Activated naive CD4-positive, alpha-beta T cell treated with anti-CD3 and anti-CD28 coated beads, Interleukin-2, amount 50 U/mL, for 24 hours (primary cell): ENCODE measurements around the gene BORCS5.
"Not testable (repeated sequence)": the region's sequence is repeated elsewhere in the genome, so short reads cannot be mapped to it uniquely, and the experiment has no call there.

Experiments used
- H3K27ac Mint-ChIP-seq: one replicate; pipeline ENCODE4 v1.8.0; 2021; ENCODE audit warnings: mild to moderate bottlenecking, mixed read lengths
- H3K27me3 Mint-ChIP-seq: one replicate; pipeline ENCODE4 v1.8.0; 2021; ENCODE audit warnings: mixed read lengths
- H3K36me3 Mint-ChIP-seq: one replicate; pipeline ENCODE4 v1.8.0; 2021; ENCODE audit warnings: mixed read lengths
- H3K4me1 Mint-ChIP-seq: one replicate; pipeline ENCODE4 v1.8.0; 2021; ENCODE audit warnings: mixed read lengths
- H3K4me3 Mint-ChIP-seq: one replicate; pipeline ENCODE4 v1.8.0; 2021; ENCODE audit warnings: mild to moderate bottlenecking, mixed read lengths
- H3K9me3 Mint-ChIP-seq: one replicate; pipeline ENCODE4 v1.8.0; 2021; ENCODE audit warnings: mixed read lengths

Gene BORCS5

GRCh38 chr12:12356896-12357718, at the start of gene BORCS5:
Gene BORCS5 (plus strand): TSS chr12:12357078. CDS start chr12:12357452, 374 bp downstream.
- Mint-ChIP-seq H3K4me1 (peaks cover 46% of the 10 kb centered on the region), H3K9me3 (no peaks in the 10 kb centered on the region), H3K4me3 (peak within 1 kb of the TSS; percentile 97), H3K36me3 (peaks cover 8% of the 10 kb centered on the region), H3K27ac (peak within 1 kb of the TSS; percentile 98), H3K27me3 (no peaks in the 10 kb centered on the region)

- H3K36me3 Mint-ChIP-seq, H3K27me3 Mint-ChIP-seq, H3K4me1 Mint-ChIP-seq, H3K9me3 Mint-ChIP-seq, H3K27ac Mint-ChIP-seq, H3K4me3 Mint-ChIP-seq: not testable (repeated sequence)
Measured at GRCh38 chr12:12310695-12311094, 46.2 kb upstream of the BORCS5 start.

GRCh38 chr12:12315838-12316237, 41.0 kb upstream of the BORCS5 start:
- Mint-ChIP-seq H3K9me3 (no peaks in the 10 kb centered on the region), H3K27ac (no peak overlapping the region), H3K36me3 (no peaks in the 10 kb centered on the region), H3K27me3 (no peaks in the 10 kb centered on the region), H3K4me3 (no peak overlapping the region), H3K4me1 (no peaks in the 10 kb centered on the region)

- Mint-ChIP-seq H3K4me3 (no peak overlapping the region), H3K27me3 (no peaks in the 10 kb centered on the region)
Measured at GRCh38 chr12:12319451-12320183, 37.3 kb upstream of the BORCS5 start.

GRCh38 chr12:12323118-12323517, 33.8 kb upstream of the BORCS5 start:
- Mint-ChIP-seq H3K36me3 (no peaks in the 10 kb centered on the region), H3K9me3 (no peaks in the 10 kb centered on the region), H3K4me3 (no peak overlapping the region), H3K27me3 (no peaks in the 10 kb centered on the region), H3K27ac (no peak overlapping the region), H3K4me1 (peaks cover 15% of the 10 kb centered on the region)

More at GRCh38 chr12:12319451-12320183, 37.3 kb upstream of the BORCS5 start:
- Mint-ChIP-seq H3K4me1 (peaks cover 7% of the 10 kb centered on the region), H3K9me3 (no peaks in the 10 kb centered on the region), H3K36me3 (no peaks in the 10 kb centered on the region), H3K27ac (no peak overlapping the region)

GRCh38 chr12:12323591-12323990, 33.3 kb upstream of the BORCS5 start:
- H3K4me3 Mint-ChIP-seq: no peak overlapping the region
- no peaks in the 10 kb centered on the region for H3K27me3 Mint-ChIP-seq
- peaks cover 15% of the 10 kb centered on the region for H3K4me1 Mint-ChIP-seq
- peak overlapping the region; percentile 36 for H3K27ac Mint-ChIP-seq
- H3K36me3 Mint-ChIP-seq: no peaks in the 10 kb centered on the region
- no peaks in the 10 kb centered on the region for H3K9me3 Mint-ChIP-seq

- no peaks in the 10 kb centered on the region for H3K27me3 Mint-ChIP-seq
- H3K27ac Mint-ChIP-seq: peak overlapping the region; percentile 32
- H3K4me1 Mint-ChIP-seq: peaks cover 15% of the 10 kb centered on the region
- no peak overlapping the region for H3K4me3 Mint-ChIP-seq
- H3K36me3 Mint-ChIP-seq: no peaks in the 10 kb centered on the region
- no peaks in the 10 kb centered on the region for H3K9me3 Mint-ChIP-seq
Measured at GRCh38 chr12:12326262-12326661, 30.6 kb upstream of the BORCS5 start.

- no peaks in the 10 kb centered on the region for H3K9me3 Mint-ChIP-seq
- H3K36me3 Mint-ChIP-seq: no peaks in the 10 kb centered on the region
- no peak overlapping the region for H3K4me3 Mint-ChIP-seq
- H3K4me1 Mint-ChIP-seq: peaks cover 8% of the 10 kb centered on the region
- no peaks in the 10 kb centered on the region for H3K27me3 Mint-ChIP-seq
- H3K27ac Mint-ChIP-seq: peak overlapping the region; percentile 94
Measured at GRCh38 chr12:12327802-12328201, 29.1 kb upstream of the BORCS5 start.

- Mint-ChIP-seq H3K27me3 (no peaks in the 10 kb centered on the region), H3K9me3 (no peaks in the 10 kb centered on the region), H3K4me1 (peaks cover 30% of the 10 kb centered on the region), H3K36me3 (peaks cover 2% of the 10 kb centered on the region), H3K27ac (no peak overlapping the region), H3K4me3 (no peak overlapping the region)
Measured at GRCh38 chr12:12331244-12331771, 25.6 kb upstream of the BORCS5 start.

GRCh38 chr12:12331896-12332295, 25.0 kb upstream of the BORCS5 start:
- peaks cover 2% of the 10 kb centered on the region for H3K36me3 Mint-ChIP-seq
- no peaks in the 10 kb centered on the region for H3K27me3 Mint-ChIP-seq
- no peaks in the 10 kb centered on the region for H3K9me3 Mint-ChIP-seq
- no peak overlapping the region for H3K27ac Mint-ChIP-seq
- no peak overlapping the region for H3K4me3 Mint-ChIP-seq
- H3K4me1 Mint-ChIP-seq: peaks cover 30% of the 10 kb centered on the region

GRCh38 chr12:12333407-12334366, 23.2 kb upstream of the BORCS5 start:
- no peak overlapping the region for H3K4me3 Mint-ChIP-seq
- peak overlapping the region; percentile 74 for H3K27ac Mint-ChIP-seq
- no peaks in the 10 kb centered on the region for H3K9me3 Mint-ChIP-seq
- H3K27me3 Mint-ChIP-seq: no peaks in the 10 kb centered on the region
- H3K36me3 Mint-ChIP-seq: peaks cover 2% of the 10 kb centered on the region
- peaks cover 28% of the 10 kb centered on the region for H3K4me1 Mint-ChIP-seq

- peaks cover 32% of the 10 kb centered on the region for H3K4me1 Mint-ChIP-seq
- no peaks in the 10 kb centered on the region for H3K27me3 Mint-ChIP-seq
- no peaks in the 10 kb centered on the region for H3K9me3 Mint-ChIP-seq
- H3K4me3 Mint-ChIP-seq: no peak overlapping the region
- peak overlapping the region; percentile 74 for H3K27ac Mint-ChIP-seq
- H3K36me3 Mint-ChIP-seq: peaks cover 2% of the 10 kb centered on the region
Measured at GRCh38 chr12:12334367-12335040, 22.4 kb upstream of the BORCS5 start.

GRCh38 chr12:12336049-12336411, 20.8 kb upstream of the BORCS5 start:
- H3K36me3 Mint-ChIP-seq: peaks cover 2% of the 10 kb centered on the region
- H3K9me3 Mint-ChIP-seq: no peaks in the 10 kb centered on the region
- H3K4me3 Mint-ChIP-seq: no peak overlapping the region
- H3K27me3 Mint-ChIP-seq: no peaks in the 10 kb centered on the region
- H3K27ac Mint-ChIP-seq: no peak overlapping the region
- peaks cover 32% of the 10 kb centered on the region for H3K4me1 Mint-ChIP-seq

- no peaks in the 10 kb centered on the region for H3K9me3 Mint-ChIP-seq
- H3K36me3 Mint-ChIP-seq: peaks cover 2% of the 10 kb centered on the region
- H3K27ac Mint-ChIP-seq: no peak overlapping the region
Measured at GRCh38 chr12:12336511-12336910, 20.4 kb upstream of the BORCS5 start.

More at GRCh38 chr12:12336511-12336910, 20.4 kb upstream of the BORCS5 start:
- Mint-ChIP-seq H3K4me1 (peaks cover 32% of the 10 kb centered on the region), H3K27me3 (no peaks in the 10 kb centered on the region), H3K4me3 (no peak overlapping the region)
